ENCODE measurements around the gene TTPAL.

DNA sequence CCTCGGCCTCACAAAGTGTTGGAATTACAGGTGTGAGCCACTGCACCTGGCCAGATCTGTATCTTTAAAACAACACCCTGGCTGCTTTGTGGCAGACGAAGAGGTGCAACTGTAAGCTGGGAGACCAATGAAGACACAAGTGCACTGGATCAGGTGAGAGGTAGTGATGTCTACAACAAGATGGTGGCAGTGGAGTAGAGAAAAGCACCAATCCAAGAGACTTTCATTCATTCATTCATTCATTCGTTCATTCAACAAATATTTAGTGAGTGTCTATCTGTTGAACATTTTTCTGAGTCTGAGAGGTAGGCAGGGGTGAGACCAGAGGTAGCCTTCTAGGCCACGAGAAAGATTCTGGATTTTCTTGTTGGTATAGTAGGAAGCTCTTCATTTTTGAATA is 36.9 kb upstream of the TTPAL start:
- TF ChIP-seq, protein P1, sequence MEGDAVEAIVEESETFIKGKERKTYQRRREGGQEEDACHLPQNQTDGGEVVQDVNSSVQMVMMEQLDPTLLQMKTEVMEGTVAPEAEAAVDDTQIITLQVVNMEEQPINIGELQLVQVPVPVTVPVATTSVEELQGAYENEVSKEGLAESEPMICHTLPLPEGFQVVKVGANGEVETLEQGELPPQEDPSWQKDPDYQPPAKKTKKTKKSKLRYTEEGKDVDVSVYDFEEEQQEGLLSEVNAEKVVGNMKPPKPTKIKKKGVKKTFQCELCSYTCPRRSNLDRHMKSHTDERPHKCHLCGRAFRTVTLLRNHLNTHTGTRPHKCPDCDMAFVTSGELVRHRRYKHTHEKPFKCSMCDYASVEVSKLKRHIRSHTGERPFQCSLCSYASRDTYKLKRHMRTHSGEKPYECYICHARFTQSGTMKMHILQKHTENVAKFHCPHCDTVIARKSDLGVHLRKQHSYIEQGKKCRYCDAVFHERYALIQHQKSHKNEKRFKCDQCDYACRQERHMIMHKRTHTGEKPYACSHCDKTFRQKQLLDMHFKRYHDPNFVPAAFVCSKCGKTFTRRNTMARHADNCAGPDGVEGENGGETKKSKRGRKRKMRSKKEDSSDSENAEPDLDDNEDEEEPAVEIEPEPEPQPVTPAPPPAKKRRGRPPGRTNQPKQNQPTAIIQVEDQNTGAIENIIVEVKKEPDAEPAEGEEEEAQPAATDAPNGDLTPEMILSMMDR (conservative IDR thresholded peaks at IDR 0.05): no peak
- no peak for TF ChIP-seq ZFX (IDR thresholded peaks at IDR 0.05)
